IPS-20b (cell line): ENCODE data around the gene EXD3.

Experiments used
- H3K27ac ChIP-seq: one replicate; pipeline ENCODE4 v1.5.1; 2013; ENCODE audit warnings: low read length
- H3K27me3 ChIP-seq: 2 replicates; pipeline ENCODE4 v1.6.1; 2013; ENCODE audit warnings: mild to moderate bottlenecking, low read length, inconsistent platforms; ENCODE audit not compliant: insufficient read depth
- H3K36me3 ChIP-seq: 2 replicates; pipeline ENCODE4 v1.6.1; 2013; ENCODE audit warnings: low read depth, mild to moderate bottlenecking, inconsistent platforms, low read length, moderate library complexity; ENCODE audit not compliant: insufficient read depth
- H3K4me1 ChIP-seq: 2 replicates; pipeline ENCODE4 v1.6.1; 2013; ENCODE audit warnings: mild to moderate bottlenecking, control low read depth, inconsistent platforms, low read length, moderate library complexity; ENCODE audit not compliant: insufficient read depth
- H3K4me3 ChIP-seq: 2 replicates; pipeline ENCODE4 v1.5.1; 2013; ENCODE audit warnings: mild to moderate bottlenecking, low read length, inconsistent platforms
- H3K9ac ChIP-seq: 2 replicates; pipeline ENCODE4 v1.6.1; 2013; ENCODE audit warnings: low read depth, mild to moderate bottlenecking, inconsistent platforms, low read length, moderate library complexity
- H3K9me3 ChIP-seq: 2 replicates; pipeline ENCODE4 v1.6.1; 2013; ENCODE audit warnings: mild to moderate bottlenecking, low read depth, low read length, inconsistent platforms; ENCODE audit not compliant: insufficient read depth

The EXD3 gene

DNA sequence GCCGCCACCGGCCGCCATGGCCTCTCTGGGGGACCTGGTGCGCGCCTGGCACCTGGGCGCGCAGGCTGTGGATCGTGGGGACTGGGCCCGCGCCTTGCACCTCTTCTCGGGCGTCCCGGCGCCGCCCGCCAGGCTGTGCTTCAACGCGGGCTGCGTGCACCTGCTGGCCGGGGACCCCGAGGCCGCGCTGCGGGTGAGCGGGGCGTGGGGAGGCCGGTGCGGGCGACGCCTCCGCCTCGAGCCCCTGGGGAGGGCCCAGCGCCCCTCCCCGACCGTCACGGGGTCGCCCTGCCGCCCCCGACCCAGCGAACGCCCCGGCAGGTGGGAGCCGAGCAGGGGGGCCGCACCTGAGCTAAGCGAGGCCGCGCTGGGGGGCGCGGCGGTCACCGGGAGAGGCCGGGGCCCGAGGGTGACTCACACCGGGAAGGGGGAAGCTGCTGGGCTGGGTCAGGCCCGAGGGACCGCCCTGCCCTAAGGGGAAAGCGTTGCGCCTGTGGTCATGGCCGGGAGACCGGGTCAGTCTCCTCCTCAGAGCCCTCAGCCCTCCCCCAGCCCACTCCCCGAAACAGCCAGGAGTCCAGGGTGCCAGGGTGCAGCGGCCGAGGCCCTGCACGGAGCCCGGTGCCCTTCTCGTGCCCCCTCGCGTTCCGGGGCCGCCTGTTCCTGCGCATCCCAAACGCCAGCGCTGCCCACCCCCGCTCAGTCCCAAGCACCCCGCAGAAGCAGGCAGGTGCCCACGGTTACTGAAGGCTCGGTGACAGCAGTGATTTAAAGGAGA is 741 bp upstream of the EXD3 start:
- Histone ChIP-seq H3K27ac (no peak overlapping the region), H3K27me3 (peaks cover 15% of the 10 kb centered on the region; the same call in 1 of the 2 replicates)

DNA sequence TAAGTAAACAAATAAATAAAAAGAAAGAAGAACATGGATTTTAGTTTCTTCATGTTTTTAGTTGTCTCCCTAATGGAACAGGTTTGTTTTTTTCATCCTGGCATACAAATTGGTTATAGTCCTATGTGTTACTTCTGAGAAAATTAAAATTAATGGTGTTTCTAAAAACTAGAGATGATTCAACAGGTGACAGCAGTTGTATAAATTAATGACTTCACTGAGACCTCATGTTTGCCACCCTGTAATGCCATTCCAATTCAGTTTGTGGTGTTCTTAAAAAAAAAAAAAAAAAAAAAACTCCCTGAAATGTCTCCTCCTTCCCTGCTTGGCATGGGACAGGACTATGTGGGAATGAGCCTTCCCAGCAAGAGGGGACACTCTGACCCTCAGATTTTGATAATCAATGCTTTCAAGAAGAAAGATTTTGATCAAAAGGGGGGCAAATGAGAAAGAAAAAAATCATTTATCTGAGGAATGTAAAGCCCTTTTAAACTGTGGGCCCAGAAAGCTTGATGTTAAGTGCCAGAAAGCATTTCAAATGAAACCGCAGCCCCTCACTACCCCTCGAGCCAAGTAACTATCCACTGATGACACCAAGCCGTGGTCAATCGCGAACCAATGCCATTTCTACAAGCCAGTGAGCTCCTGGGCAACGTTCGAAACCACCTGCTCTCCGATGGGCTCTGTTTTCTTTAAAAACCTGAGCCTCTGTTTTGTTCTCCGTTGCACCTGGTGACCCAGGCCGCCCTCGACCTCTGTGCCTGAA is 941 bp downstream of the EXD3 start:
- Histone ChIP-seq H3K27me3 (peaks cover 15% of the 10 kb centered on the region; the same call in 1 of the 2 replicates), H3K9ac (peak overlapping the region; percentile 75; the same call in 1 of the 2 replicates), H3K4me1 (peaks cover 4% of the 10 kb centered on the region; the same call in 1 of the 2 replicates), H3K9me3 (no peaks in the 10 kb centered on the region), H3K36me3 (no peaks in the 10 kb centered on the region), H3K4me3 (peak overlapping the region; percentile 85), H3K27ac (no peak overlapping the region)

More for the DNA sequence above, 741 bp upstream of the EXD3 start:
- H3K36me3 ChIP-seq, result no peaks in the 10 kb centered on the region
- H3K9ac ChIP-seq, result no peak overlapping the region
- H3K4me3 ChIP-seq, result peak overlapping the region; percentile 51; the same call in 1 of the 2 replicates
- H3K4me1 ChIP-seq, result peaks cover 4% of the 10 kb centered on the region; the same call in 1 of the 2 replicates
- H3K9me3 ChIP-seq, result no peaks in the 10 kb centered on the region

DNA sequence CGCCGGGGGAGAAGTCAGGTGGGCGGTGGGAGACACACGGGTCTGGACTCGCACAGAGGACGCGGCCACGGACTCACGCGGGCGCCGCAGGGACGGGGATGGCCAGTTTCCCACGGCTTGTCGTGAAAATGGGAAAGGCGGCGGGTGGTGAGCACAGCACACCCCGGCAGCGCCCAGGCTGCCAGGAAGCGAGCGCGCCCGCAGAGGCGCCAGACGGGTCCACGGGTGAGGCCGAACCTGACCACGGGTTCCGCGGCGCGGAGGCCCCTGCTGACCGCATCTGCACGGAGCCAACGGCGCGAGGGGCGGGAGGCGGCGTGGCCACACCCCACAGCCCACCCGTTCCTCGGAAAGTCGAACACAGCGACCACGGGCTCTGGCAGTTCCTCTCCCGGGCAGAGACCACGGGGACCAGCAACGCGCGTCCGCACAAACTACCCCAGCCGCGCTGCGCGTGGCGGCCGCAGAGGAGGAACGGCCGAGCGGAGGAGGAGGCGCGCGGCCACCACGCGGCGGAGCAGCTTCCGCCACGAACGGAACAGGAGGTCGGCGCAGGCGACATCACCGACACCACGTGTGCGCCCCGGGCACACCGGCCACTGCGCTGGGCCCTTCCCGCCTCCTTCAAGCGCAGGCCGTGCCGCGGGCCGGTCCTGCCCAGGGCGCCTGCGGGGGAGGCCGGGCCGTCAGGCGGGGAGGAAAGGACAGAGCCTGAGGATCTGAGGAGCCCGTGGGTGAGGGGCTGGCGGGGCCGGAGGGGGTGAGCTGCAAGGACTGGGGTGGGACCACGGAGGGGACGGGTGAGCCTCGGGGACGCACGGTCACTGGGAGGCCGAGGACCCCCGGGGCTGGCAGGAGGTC is 5.6 kb downstream of the EXD3 start:
- Histone ChIP-seq H3K9ac (no peak overlapping the region), H3K9me3 (no peaks in the 10 kb centered on the region), H3K4me3 (no peak overlapping the region)

DNA sequence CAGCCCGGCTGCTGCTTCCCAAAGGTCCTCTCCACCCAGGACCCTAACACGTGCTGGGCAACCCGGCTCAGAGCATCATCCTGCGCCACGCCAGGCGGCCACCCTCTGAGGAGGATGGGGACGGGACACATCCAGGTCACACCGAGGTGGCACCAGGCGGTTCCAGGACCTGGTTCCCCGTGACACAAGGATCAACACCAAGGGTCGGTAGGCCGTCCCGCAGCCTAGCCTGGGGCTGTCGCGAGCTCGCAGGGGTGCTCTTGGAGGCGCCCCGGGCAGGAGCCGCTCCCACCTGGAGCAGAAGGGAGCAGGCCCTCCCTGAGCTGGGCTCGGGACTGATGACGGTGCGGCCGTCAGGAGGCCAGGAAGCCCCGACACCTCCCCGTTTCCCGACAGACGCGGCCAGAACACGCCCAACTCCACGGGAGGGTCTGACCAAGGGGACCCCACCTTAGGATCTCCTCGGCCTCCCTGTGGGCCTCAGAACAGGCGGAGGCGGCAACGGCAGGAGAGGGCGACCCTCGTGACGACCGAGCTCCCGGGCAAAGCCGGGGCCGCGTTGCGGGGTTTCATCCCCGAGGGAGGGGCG is 6.3 kb downstream of the EXD3 start:
- no peak overlapping the region for H3K27ac ChIP-seq

More for the DNA sequence above, 5.6 kb downstream of the EXD3 start:
- Histone ChIP-seq H3K4me1 (peaks cover 4% of the 10 kb centered on the region; the same call in 1 of the 2 replicates), H3K36me3 (no peaks in the 10 kb centered on the region), H3K27ac (no peak overlapping the region), H3K27me3 (no peaks in the 10 kb centered on the region)

DNA sequence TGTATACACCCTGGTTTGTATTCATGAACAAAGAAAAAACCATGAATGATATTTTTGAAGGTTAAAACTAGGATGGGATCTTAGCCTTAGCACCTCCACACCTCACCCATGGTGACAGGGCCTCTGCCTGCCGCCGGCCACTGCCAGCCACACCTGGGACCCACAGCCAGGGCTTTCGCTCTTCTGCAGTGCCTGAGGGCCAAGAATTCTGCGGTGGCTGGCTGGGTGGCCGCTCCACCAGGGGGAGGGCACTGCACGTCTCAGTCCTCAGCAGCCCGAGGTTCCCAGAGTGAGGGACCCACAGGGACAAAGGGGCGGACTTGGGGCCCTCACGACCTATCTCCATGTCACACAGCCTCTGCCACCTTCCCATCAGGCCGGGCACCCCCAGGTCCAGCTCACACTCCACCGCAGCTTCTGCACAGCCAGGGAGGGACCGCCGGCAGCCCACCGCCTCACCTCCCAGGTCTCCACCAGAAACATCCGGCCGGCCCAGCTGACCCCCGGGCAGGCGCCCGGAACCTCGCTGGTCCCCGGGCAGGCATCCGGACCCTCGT is 6.9 kb downstream of the EXD3 start:
- no peaks in the 10 kb centered on the region for H3K27me3 ChIP-seq
- H3K27ac ChIP-seq, result no peak overlapping the region
- H3K4me3 ChIP-seq, result no peak overlapping the region
- H3K36me3 ChIP-seq, result no peaks in the 10 kb centered on the region
- H3K9me3 ChIP-seq, result no peaks in the 10 kb centered on the region
- H3K9ac ChIP-seq, result no peak overlapping the region
- no peaks in the 10 kb centered on the region for H3K4me1 ChIP-seq

More for the DNA sequence above, 6.3 kb downstream of the EXD3 start:
- H3K4me3 ChIP-seq, result no peak overlapping the region
- H3K9ac ChIP-seq, result no peak overlapping the region
- H3K9me3 ChIP-seq, result no peaks in the 10 kb centered on the region
- H3K27me3 ChIP-seq, result no peaks in the 10 kb centered on the region
- no peaks in the 10 kb centered on the region for H3K36me3 ChIP-seq
- H3K4me1 ChIP-seq, result no peaks in the 10 kb centered on the region

DNA sequence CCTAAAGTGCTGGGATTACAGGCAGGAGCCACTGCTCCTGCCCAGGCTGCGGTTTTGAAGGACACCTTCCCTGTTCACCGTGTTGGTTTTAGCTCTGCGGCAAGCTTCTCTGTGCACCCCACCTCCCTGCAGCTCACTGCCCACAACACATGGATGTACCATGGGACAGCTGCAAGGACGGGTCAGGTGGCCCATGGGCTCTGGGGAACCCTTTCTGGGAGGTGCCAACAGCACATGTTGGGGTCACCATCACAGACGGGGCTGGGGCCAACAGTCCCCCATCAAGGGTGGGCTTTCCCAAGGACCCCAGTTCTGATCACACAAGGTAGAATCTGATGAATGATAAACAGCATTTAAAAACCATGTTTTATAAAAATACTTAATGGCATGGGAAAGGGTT is 7.5 kb downstream of the EXD3 start:
- Histone ChIP-seq H3K9ac (no peak overlapping the region), H3K27me3 (no peaks in the 10 kb centered on the region), H3K9me3 (no peaks in the 10 kb centered on the region), H3K27ac (no peak overlapping the region), H3K4me1 (no peaks in the 10 kb centered on the region), H3K36me3 (no peaks in the 10 kb centered on the region), H3K4me3 (no peak overlapping the region)

DNA sequence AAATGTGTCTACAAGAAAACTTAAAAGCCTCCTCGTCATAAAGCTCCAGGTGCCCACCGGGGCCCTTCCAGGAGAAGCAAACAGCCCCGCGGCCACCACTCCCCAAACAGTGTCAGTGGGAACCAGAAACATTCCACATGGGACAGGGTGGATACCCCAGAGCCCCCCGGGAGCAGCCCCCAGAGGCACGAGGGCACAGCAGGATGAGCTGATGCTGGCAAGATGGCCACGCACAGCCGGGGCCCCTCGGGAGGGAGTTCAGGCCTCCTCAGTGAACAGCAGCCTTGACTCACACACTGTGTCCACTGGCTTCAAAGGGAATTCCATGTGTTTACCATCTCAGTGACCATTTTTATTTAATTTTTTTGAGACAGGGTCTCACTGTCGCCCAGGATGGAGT is 10.5 kb downstream of the EXD3 start:
- Histone ChIP-seq H3K4me3 (no peak overlapping the region), H3K9ac (no peak overlapping the region), H3K4me1 (no peaks in the 10 kb centered on the region), H3K36me3 (no peaks in the 10 kb centered on the region), H3K27me3 (no peaks in the 10 kb centered on the region), H3K9me3 (no peaks in the 10 kb centered on the region), H3K27ac (no peak overlapping the region)

DNA sequence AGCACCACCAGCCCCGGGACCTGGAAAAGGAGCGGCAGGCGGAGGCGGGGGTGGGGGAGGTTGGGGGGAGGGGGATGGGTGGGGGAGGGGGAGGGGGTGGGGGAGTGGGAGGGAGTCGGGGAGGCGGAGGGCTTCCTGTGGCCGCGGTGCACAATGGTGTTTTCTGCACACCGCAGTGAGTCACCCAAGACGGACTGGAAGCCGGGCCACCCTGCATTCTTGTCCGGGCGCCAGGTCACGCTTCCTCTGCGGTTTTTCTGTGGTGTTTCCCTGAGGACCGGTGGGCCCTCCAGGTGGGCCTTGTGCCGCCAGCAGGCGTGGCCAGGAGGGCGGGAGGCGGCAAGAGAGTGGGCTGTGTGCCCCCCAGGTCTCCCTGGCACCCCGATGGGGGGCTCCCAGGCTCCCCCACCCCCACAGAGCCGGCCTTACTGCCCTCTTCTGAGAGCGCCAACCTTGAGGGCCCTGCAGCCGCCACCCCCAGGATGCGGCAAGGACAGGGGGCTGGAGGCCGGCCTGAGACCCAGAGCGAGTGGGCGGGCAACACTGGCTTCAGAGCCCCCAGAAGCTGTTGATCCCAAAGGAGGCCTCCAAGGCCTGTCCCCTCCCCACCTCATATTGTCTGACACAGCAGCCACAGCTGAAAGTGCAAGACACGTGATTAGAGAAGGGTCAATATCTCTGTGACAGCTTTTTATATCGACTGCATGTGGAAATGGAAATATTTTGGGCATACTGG is 11.1 kb downstream of the EXD3 start:
- Histone ChIP-seq H3K9me3 (no peaks in the 10 kb centered on the region), H3K9ac (no peak overlapping the region), H3K36me3 (no peaks in the 10 kb centered on the region), H3K4me1 (no peaks in the 10 kb centered on the region), H3K4me3 (no peak overlapping the region), H3K27ac (no peak overlapping the region), H3K27me3 (no peaks in the 10 kb centered on the region)

DNA sequence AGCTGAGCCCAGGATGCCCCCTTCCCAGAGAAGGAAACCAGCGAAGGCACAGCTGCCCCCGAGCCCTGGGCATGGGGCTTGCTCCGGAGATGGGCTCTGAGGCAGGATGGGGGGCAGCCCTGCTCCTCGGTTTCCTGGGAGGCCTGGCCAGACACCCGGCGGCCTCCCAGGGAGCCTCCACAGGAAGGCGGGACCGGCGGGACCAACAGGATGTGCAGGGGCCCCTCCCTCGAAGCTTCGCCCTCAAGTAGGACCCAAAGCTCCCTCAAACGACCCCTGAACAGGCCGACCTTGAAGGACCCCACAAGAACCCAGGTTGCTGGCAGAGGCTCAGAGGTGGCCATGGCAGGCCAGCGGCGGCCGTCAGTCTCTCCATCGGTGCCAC is 11.7 kb downstream of the EXD3 start:
- H3K4me3 ChIP-seq, result no peak overlapping the region
- H3K9ac ChIP-seq, result no peak overlapping the region
- no peaks in the 10 kb centered on the region for H3K36me3 ChIP-seq
- peaks cover 3% of the 10 kb centered on the region; the same call in 1 of the 2 replicates for H3K27me3 ChIP-seq
- H3K9me3 ChIP-seq, result no peaks in the 10 kb centered on the region
- H3K27ac ChIP-seq, result no peak overlapping the region
- no peaks in the 10 kb centered on the region for H3K4me1 ChIP-seq

DNA sequence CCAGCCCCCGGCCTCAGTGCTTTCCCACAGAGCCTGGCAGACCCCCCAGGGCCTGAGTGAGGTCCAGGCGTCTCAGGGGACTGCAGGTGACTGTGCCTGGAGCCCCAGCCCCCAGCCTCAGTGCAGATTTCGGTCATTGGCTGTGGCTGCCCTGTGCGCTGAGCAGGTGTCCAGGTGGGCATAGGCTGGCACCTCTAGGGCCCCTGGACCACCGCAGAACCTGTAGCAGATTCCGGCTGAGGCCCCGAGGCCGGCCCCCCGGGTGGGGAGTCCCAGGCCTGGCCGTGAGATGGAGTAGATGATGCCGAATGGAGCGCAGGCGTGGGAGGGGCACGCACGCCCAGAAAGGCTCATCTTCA is 12.1 kb downstream of the EXD3 start:
- Histone ChIP-seq H3K27me3 (peaks cover 7% of the 10 kb centered on the region; the same call in 1 of the 2 replicates), H3K4me3 (no peak overlapping the region), H3K9ac (no peak overlapping the region), H3K9me3 (no peaks in the 10 kb centered on the region), H3K4me1 (no peaks in the 10 kb centered on the region), H3K36me3 (no peaks in the 10 kb centered on the region), H3K27ac (no peak overlapping the region)
